HepG2 (cell line): Measurements from ENCODE around the gene C19orf47. TPM values are rescaled to one million over a fixed set of nuclear protein-coding genes. Genes with fewer than 3 reads are reported as not detected.

ENCODE experiments used
- ATAC-seq: fragments of 200-7000 bp; cut with Tn5 transposase; 3 replicates; pipeline ENCODE4 v1.9.1; 2020; ENCODE audit warnings: mild to moderate bottlenecking, moderate library complexity
- BruUV-seq: library from RNA; stranded (reverse); fragments of 400-500 nt; replicated peaks from 2 replicates; lab custom pipeline; 2021; lab: Mats Ljungman, UMichigan
- CTCF ChIA-PET: fragments of 300-600 bp; formaldehyde crosslinking; extraction: SDS; loops from one replicate; lab custom pipeline; 2021; ENCODE audit warnings: low total read pairs, inconsistent platforms, low intra/inter-chr PET ratio; lab: Yijun Ruan, JAX
- POLR2A ChIA-PET: fragments of 350-600 bp; sonication (Branson Sonifier 250); formaldehyde crosslinking; loops from one replicate; lab custom pipeline; 2020; ENCODE audit warnings: antibody characterized with exemption, inconsistent platforms; lab: Yijun Ruan, JAX
- DNase-seq: peaks from one replicate; pipeline ENCODE4 v3.0.0-alpha.2; 2015; ENCODE audit warnings: low spot score
- FAIRE-seq: peaks from 3 replicates; lab custom pipeline; 2011; peaks lifted over from hg19 to GRCh38; lab: Jason Lieb, UNC
- H2AFZ ChIP-seq: one replicate; pipeline ENCODE4 v1.6.1; 2011; ENCODE audit warnings: low read length, inconsistent platforms
- H3K27ac ChIP-seq: fragments of 300-600 bp; 3 replicates; pipeline ENCODE4 v1.8.0; 2011; ENCODE audit warnings: mixed run types, mild to moderate bottlenecking, mixed read lengths, low read length, inconsistent platforms; ENCODE audit not compliant: insufficient read depth; ENCODE audit errors: extremely low read length
- H3K27me3 ChIP-seq, 2 experiments: fragments of 200-600 bp in 1 of 2; 2 replicates in 1 of 2; 3 replicates in 1 of 2; pipeline versions ENCODE4 v1.6.0 to v1.8.0; 2011; ENCODE audit warnings: low read length in 2 of 2, mild to moderate bottlenecking in 2 of 2, moderate library complexity in 2 of 2, inconsistent platforms in 1 of 2; ENCODE audit not compliant: insufficient read depth in 2 of 2, control insufficient read depth in 1 of 2
- H3K36me3 ChIP-seq, 2 experiments: fragments of 200-600 bp in 1 of 2; replicated peaks in 1 of 2; 2 replicates in 1 of 2; 3 replicates in 1 of 2; pipeline versions ENCODE4 v1.5.1 to v1.8.0; 2011; ENCODE audit warnings: low read length in 2 of 2, inconsistent platforms in 1 of 2; ENCODE audit not compliant: insufficient read depth in 2 of 2, control insufficient read depth in 1 of 2
- H3K4me1 ChIP-seq: 2 replicates; pipeline ENCODE4 v1.5.1; 2012; ENCODE audit warnings: low read length, inconsistent platforms; ENCODE audit not compliant: insufficient read depth
- H3K4me2 ChIP-seq: 2 replicates; pipeline ENCODE4 v1.6.0; 2011; ENCODE audit warnings: low read depth, low read length, inconsistent platforms
- H3K4me3 ChIP-seq, 3 experiments: fragments of 200-600 bp in 1 of 3; sonication (generic), shearing (Covaris generic) in 1 of 3; replicated peaks in 1 of 3; 2 replicates each; pipeline ENCODE4 v1.5.1; 2011 to 2016; ENCODE audit warnings: low read length in 3 of 3, inconsistent platforms in 2 of 3, low read depth in 2 of 3, mild to moderate bottlenecking in 2 of 3, control low read depth in 1 of 3, mixed read lengths in 1 of 3; ENCODE audit not compliant: insufficient read depth in 1 of 3
- H3K79me2 ChIP-seq: one replicate; pipeline ENCODE4 v1.6.1; 2011; ENCODE audit warnings: low read length, inconsistent platforms; ENCODE audit not compliant: insufficient read depth
- H3K9ac ChIP-seq: 2 replicates; pipeline ENCODE4 v1.6.0; 2011; ENCODE audit warnings: mild to moderate bottlenecking, low read depth, low read length, inconsistent platforms; ENCODE audit not compliant: insufficient read depth
- H3K9me3 ChIP-seq: 2 replicates; pipeline ENCODE4 v1.5.1; 2012; ENCODE audit warnings: mild to moderate bottlenecking, low read length
- H4K20me1 ChIP-seq: 2 replicates; pipeline ENCODE4 v1.6.0; 2011; ENCODE audit warnings: inconsistent platforms, mild to moderate bottlenecking, low read length, moderate library complexity; ENCODE audit not compliant: insufficient read depth
- ATF5 ChIP-seq: sonication (generic); formaldehyde crosslinking; IDR thresholded peaks from 2 replicates; pipeline ENCODE4 v1.4.0; 2020; ENCODE audit warnings: mild to moderate bottlenecking, low read depth, missing genetic modification reagents
- CCAR2 ChIP-seq: fragments of 200-400 bp; formaldehyde crosslinking; optimal IDR thresholded peaks from 2 replicates; pipeline ENCODE3; 2018; ENCODE audit warnings: low read depth, mild to moderate bottlenecking, low read length, moderate library complexity
- ELF3 ChIP-seq: IDR thresholded peaks from 2 replicates; pipeline ENCODE4 v1.6.1; 2016; ENCODE audit warnings: missing genetic modification reagents, missing compliant biosample characterization
- MNT ChIP-seq: fragments of 450-650 bp; IDR thresholded peaks from 2 replicates; pipeline ENCODE4 v1.6.1; 2016
- NCOR1 ChIP-seq: fragments of 200-600 bp; sonication (generic); IDR thresholded peaks from 2 replicates; pipeline ENCODE4 v1.7.0; 2017; ENCODE audit warnings: antibody characterized with exemption, low read length, borderline replicate concordance
- NFKB2 ChIP-seq: sonication (generic); formaldehyde crosslinking; IDR thresholded peaks from 2 replicates; pipeline ENCODE4 v1.4.0; 2020; ENCODE audit warnings: missing genetic modification reagents, borderline replicate concordance
- SOX6 ChIP-seq, 2 experiments: fragments of 450-650 bp in 1 of 2; sonication (generic) in 1 of 2; formaldehyde crosslinking in 1 of 2; IDR thresholded peaks; 2 replicates each; pipeline versions ENCODE4 v1.4.0 to v1.6.1; 2017 to 2020; ENCODE audit warnings: antibody characterized with exemption in 1 of 2, mild to moderate bottlenecking in 1 of 2, missing genetic modification reagents in 1 of 2
- THRA ChIP-seq: sonication (generic); formaldehyde crosslinking; IDR thresholded peaks from 2 replicates; pipeline ENCODE4 v1.4.0; 2020; ENCODE audit warnings: missing genetic modification reagents, borderline replicate concordance
- TSC22D2 ChIP-seq: sonication (generic); formaldehyde crosslinking; IDR thresholded peaks from 2 replicates; pipeline ENCODE4 v1.5.1; 2020; ENCODE audit warnings: missing genetic modification reagents, mild to moderate bottlenecking, borderline replicate concordance
- ZNF256 ChIP-seq: sonication (generic); formaldehyde crosslinking; conservative IDR thresholded peaks from 2 replicates; pipeline ENCODE4 v1.4.0; 2020; ENCODE audit warnings: missing genetic modification reagents
- ZNF317 ChIP-seq: sonication (generic); formaldehyde crosslinking; IDR thresholded peaks from 2 replicates; pipeline ENCODE4 v1.5.0; 2020; ENCODE audit warnings: mild to moderate bottlenecking, missing genetic modification reagents
- ZNF331 ChIP-seq: sonication (generic); formaldehyde crosslinking; IDR thresholded peaks from 2 replicates; pipeline ENCODE4 v1.4.0; 2020; ENCODE audit warnings: missing genetic modification reagents
- ZNF335 ChIP-seq: sonication (generic); formaldehyde crosslinking; IDR thresholded peaks from 2 replicates; pipeline ENCODE4 v1.4.0; 2020; ENCODE audit warnings: missing genetic modification reagents
- ZNF737 ChIP-seq: sonication (generic); formaldehyde crosslinking; IDR thresholded peaks from 2 replicates; pipeline ENCODE4 v1.5.0; 2020; ENCODE audit warnings: missing genetic modification reagents, mild to moderate bottlenecking, borderline replicate concordance
- WGBS: methylation state at CpG from one replicate; pipeline ENCODE4 v1.1.6; 2017; ENCODE audit warnings: low lambda C conversion rate; 5-methylcytosine and 5-hydroxymethylcytosine counted together
- in situ Hi-C: cut with HindIII; loops from 2 replicates; pipeline ENCODE4 v1.10.0; 2017; ENCODE audit warnings: low pct_unique_long_range_greater_than_20kb; ENCODE audit not compliant: extremely low pct_ligation_motif_present
- intact Hi-C: fragments of 100-400 bp; cut with micrococcal nuclease; formaldehyde crosslinking; loops from one replicate; pipeline ENCODE4 v1.10.0; 2022; ENCODE audit not compliant: unreplicated experiment
- polyA plus RNA-seq, 8 experiments: library from polyadenylated mRNA; depleted of rRNA in 3 of 8; stranded (reverse) in 7 of 8; unstranded in 1 of 8; fragments of >200 nt; fragmentation: Illumina TruSeq in 4 of 8; extraction: Trizol in 4 of 8; gene quantifications; 2 replicates each; pipeline versions ENCODE4 v1.2.1 to v1.2.3, GENCODE V29; 2011 to 2016; ENCODE audit warnings: low read depth in 4 of 8, missing spikeins in 1 of 8, mixed read lengths in 1 of 8; ENCODE audit not compliant: insufficient read depth in 1 of 8
- total RNA-seq, 5 experiments: library from RNA; depleted of rRNA; stranded (reverse); fragments of >200 nt; fragmentation: Illumina TruSeq; extraction: Trizol; gene quantifications; 2 replicates each; pipeline ENCODE4 v1.2.3, GENCODE V29; 2016; ENCODE audit warnings: low read depth in 1 of 5

C19orf47 gene
- total and polyA plus RNA-seq, 2 of the 13 experiments (the other 11 are each of a cell fraction or from before 2014, with no cell fraction given) = 8.1 to 10.6 TPM

DNA sequence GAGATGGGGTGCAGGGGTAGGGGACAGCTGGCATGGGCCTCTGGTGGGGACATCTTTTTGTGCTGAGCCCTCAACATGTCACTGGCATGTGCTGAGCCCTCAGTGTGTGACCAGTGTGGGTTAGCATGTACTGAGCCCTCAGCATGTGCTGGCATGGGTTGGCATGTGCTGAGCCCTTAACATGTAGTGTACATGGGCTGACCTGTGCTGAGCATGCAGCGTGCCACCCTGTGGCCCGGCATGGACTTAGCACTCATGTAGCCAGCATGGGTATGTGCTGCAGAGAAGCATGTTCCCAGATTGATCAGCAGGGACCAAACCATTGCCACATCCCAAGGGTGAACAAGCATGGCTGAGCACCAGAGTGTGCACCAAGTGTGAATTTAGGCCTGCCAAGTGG is 30.3 kb upstream of the C19orf47 start:
- CTCF ChIA-PET = no interaction called here
- no peak for FAIRE-seq

GRCh38 chr19:40377876-40378385 is 29.7 kb upstream of the C19orf47 start:
- no peaks in the 10 kb centered on the region for H3K79me2 ChIP-seq
- H2AFZ ChIP-seq = no peak overlapping the region
- POLR2A ChIA-PET = no interaction called here
- H3K27ac ChIP-seq = no peak overlapping the region
- H3K4me2 ChIP-seq = no peak overlapping the region
- no peaks in the 10 kb centered on the region for H3K27me3 ChIP-seq
- H3K9me3 ChIP-seq = no peaks in the 10 kb centered on the region
- DNase-seq = no peak
- H3K9ac ChIP-seq = no peak overlapping the region
- no peaks in the 10 kb centered on the region for H3K4me1 ChIP-seq
- H3K36me3 ChIP-seq = no peaks in the 10 kb centered on the region; a peak in 1 of 5 replicates
- CTCF ChIA-PET = no interaction called here
- WGBS = 92% methylated on average over 22 of the region's 25 CpGs
- BruUV-seq = no TSS peak
- no peak for ATAC-seq
- H3K4me3 ChIP-seq = no peak overlapping the region
- FAIRE-seq = no peak
- intact Hi-C loops (no loop called here), in situ Hi-C loops (no loop called here)
- no peaks in the 10 kb centered on the region for H4K20me1 ChIP-seq
- TF ChIP-seq SOX6 (IDR thresholded peaks at IDR 0.05) (no peak), SOX6 (CRISPR knock-in tag; IDR thresholded peaks at IDR 0.05) (no peak), THRA (CRISPR knock-in tag) (no peak), NCOR1 (no peak), ZNF335 (no peak), ZNF737 (CRISPR knock-in tag) (no peak), ELF3 (CRISPR knock-in tag) (no peak), ZNF331 (CRISPR knock-in tag) (no peak), CCAR2 (no peak), ZNF317 (CRISPR knock-in tag) (no peak), TSC22D2 (CRISPR knock-in tag) (no peak), ZNF256 (CRISPR knock-in tag) (no peak), ATF5 (no peak)

More for the DNA sequence above, 30.3 kb upstream of the C19orf47 start:
- Histone ChIP-seq H3K9me3 (no peaks in the 10 kb centered on the region), H3K27ac (no peak overlapping the region), H3K27me3 (no peaks in the 10 kb centered on the region), H2AFZ (no peak overlapping the region), H3K79me2 (no peaks in the 10 kb centered on the region), H3K4me1 (no peaks in the 10 kb centered on the region), H3K36me3 (no peaks in the 10 kb centered on the region; a peak in 1 of 5 replicates), H3K4me2 (no peak overlapping the region), H3K9ac (no peak overlapping the region), H4K20me1 (no peaks in the 10 kb centered on the region), H3K4me3 (no peak overlapping the region)
- intact Hi-C loops (no loop called here), in situ Hi-C loops (no loop called here)
- TF ChIP-seq NFKB2 (CRISPR knock-in tag) (no peak), MNT (peak; percentile 72)
- no peak for ATAC-seq
- BruUV-seq = no TSS peak
- WGBS = no CpG with 5 or more reads among the region's 2 CpGs
- DNase-seq = no peak
- POLR2A ChIA-PET = no interaction called here
